ENCODE measurements around the gene OR1L4. TPM values are rescaled to one million over a fixed set of nuclear protein-coding genes. Genes with fewer than 3 reads are reported as not detected.

The OR1L4 gene
- total RNA-seq: not detected

DNA sequence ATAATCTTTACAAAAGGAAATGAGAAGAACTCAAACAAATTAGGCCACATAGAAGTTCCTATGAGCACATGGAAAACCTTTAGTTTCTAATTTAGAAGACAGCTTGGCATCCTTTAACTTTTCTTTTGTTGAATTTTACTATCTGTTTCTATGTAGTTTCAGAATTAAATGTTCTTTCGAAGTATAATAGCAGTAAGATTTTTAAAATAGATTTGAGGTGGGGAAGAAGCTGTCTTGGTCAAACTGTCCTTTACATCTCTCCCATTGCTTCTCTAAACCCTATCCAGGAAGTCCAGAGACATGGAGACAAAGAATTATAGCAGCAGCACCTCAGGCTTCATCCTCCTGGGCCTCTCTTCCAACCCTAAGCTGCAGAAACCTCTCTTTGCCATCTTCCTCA is at the start of gene OR1L4:
Gene OR1L4 (plus strand): TSS at position 301 of the 400 bp plus-strand sequence. CDS start 0 bp downstream, at position 301.
- ATAC-seq: no peak
- ChIA-PET CTCF (no interaction called here), POLR2A (no interaction called here)
- H3K27ac Mint-ChIP-seq: no peak within 1 kb of the TSS
- H3K4me3 Mint-ChIP-seq: no peak within 1 kb of the TSS
- H3K27me3 Mint-ChIP-seq (ENCODE audit: low read depth): no peaks in the 10 kb centered on the region
- H3K9me3 Mint-ChIP-seq (ENCODE audit: insufficient read depth): peaks cover 32% of the 10 kb centered on the region
- no peak for DNase-seq
- H3K4me1 Mint-ChIP-seq (ENCODE audit: low read depth): no peaks in the 10 kb centered on the region
- no peaks in the 10 kb centered on the region for H3K36me3 Mint-ChIP-seq (ENCODE audit: low read depth)

- peaks cover 13% of the 10 kb centered on the region for H3K9me3 Mint-ChIP-seq (ENCODE audit: insufficient read depth)
- no peak overlapping the region for H3K27ac Mint-ChIP-seq
- ChIA-PET POLR2A (no interaction called here), CTCF (no interaction called here)
- H3K36me3 Mint-ChIP-seq (ENCODE audit: low read depth): no peaks in the 10 kb centered on the region
- no peak for DNase-seq
- no peaks in the 10 kb centered on the region for H3K4me1 Mint-ChIP-seq (ENCODE audit: low read depth)
- no peak overlapping the region for H3K4me3 Mint-ChIP-seq
- no peaks in the 10 kb centered on the region for H3K27me3 Mint-ChIP-seq (ENCODE audit: low read depth)
- ATAC-seq: no peak
Observed at GRCh38 chr9:122684851-122685250, 38.9 kb upstream of the OR1L4 start.

DNA sequence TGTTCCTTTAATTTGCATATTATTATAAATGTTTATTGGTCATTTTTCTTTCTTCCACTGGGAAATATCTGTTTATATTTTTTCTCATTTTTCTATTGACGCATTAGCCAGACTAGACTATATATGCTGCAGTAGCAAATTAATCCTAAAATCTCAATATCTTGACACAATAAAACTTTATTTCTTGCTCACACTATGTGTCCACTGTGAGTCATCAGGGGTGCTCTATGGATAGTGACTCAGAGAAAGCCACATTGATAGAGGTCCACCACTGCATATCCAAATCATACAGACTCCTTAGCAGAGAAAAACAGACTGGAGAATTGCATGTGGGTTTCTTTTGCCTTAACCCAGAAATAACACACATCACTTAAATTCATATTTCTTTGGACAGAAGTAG is 28.1 kb upstream of the OR1L4 start:
- no peak for ATAC-seq
- H3K27ac Mint-ChIP-seq: no peak overlapping the region
- CTCF ChIA-PET: no interaction called here

DNA sequence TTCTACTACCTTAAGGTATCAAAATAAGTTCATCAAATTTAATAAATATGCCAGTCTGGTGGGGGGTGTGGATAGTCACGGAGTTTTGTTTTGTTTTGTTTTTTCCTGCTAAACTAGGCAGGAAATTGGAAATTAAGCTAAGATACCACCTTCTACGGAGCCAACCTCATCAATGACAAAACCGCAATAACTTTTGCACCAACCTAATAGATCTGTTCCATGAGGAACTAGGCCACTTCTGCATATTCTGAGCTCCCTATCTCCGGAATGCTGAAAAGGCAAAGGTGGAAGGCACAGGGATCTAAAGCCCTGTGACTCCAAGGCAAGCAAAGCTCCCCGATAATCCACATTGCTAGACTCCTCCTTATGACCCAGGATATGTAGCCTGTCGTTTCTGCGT is 5.8 kb upstream of the OR1L4 start:
- CTCF ChIA-PET: no interaction called here
- ATAC-seq (no peak), DNase-seq (no peak)
- Mint-ChIP-seq H3K36me3 (ENCODE audit: low read depth) (no peaks in the 10 kb centered on the region), H3K4me3 (no peak overlapping the region), H3K9me3 (ENCODE audit: insufficient read depth) (peaks cover 4% of the 10 kb centered on the region), H3K27me3 (ENCODE audit: low read depth) (no peaks in the 10 kb centered on the region), H3K27ac (no peak overlapping the region), H3K4me1 (ENCODE audit: low read depth) (no peaks in the 10 kb centered on the region)
- POLR2A ChIA-PET: no interaction called here

More for the DNA sequence above, 28.1 kb upstream of the OR1L4 start:
- Mint-ChIP-seq H3K4me1 (ENCODE audit: low read depth) (no peaks in the 10 kb centered on the region), H3K4me3 (no peak overlapping the region), H3K9me3 (ENCODE audit: insufficient read depth) (no peaks in the 10 kb centered on the region), H3K27me3 (ENCODE audit: low read depth) (peaks cover 9% of the 10 kb centered on the region), H3K36me3 (ENCODE audit: low read depth) (no peaks in the 10 kb centered on the region)
- DNase-seq: no peak
- POLR2A ChIA-PET: no interaction called here

DNA sequence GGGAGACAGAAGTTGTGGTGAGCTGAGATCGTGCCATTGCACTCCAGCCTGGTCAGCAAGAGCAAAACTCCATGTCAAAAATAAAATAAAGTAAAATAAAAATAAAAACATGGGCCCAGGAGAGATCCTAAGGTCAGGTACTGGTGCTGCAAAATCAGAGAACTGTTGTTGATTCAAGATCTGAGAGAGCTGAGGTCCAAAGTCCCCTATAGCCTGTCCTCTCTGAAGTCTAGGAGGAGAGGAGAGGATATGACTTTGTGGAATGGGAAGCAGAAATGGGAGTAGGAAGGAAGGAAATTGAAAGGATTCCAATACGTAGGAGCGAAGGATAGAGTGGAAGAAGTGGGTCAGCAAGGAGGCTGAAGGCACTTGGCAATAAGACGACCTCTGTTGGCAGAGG is 4.6 kb upstream of the OR1L4 start:
- CTCF ChIA-PET: no interaction called here
- H3K9me3 Mint-ChIP-seq (ENCODE audit: insufficient read depth): peaks cover 9% of the 10 kb centered on the region

DNA sequence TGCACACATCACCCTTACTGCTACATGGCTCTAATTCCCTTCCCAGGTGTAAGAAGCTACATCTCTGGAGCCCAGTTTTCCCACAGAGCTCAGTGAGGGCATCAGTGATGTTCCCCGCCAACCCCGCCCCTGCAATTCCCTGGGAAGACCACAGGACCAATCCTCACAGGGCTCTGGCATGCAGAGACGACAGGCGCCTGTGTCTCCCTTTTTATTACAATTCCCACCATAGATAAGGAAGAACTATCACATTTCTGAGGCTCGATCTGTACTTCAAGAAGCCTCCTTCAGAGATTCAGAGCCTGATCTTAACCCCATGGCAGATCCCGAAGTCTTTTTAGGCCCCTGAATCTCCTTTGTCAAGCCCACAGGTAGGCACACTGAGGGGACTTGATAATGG is 18.2 kb downstream of the OR1L4 start, which contains the start of gene OR1L6:
Gene OR1L6 (plus strand): TSS at position 301 of the 400 bp plus-strand sequence. CDS start 7,545 bp downstream, outside the sequence.
- CTCF ChIA-PET: no interaction called here
- Mint-ChIP-seq H3K9me3 (ENCODE audit: insufficient read depth) (peaks cover 3% of the 10 kb centered on the region), H3K27ac (no peak within 1 kb of the TSS), H3K4me1 (ENCODE audit: low read depth) (no peaks in the 10 kb centered on the region), H3K4me3 (no peak within 1 kb of the TSS), H3K36me3 (ENCODE audit: low read depth) (no peaks in the 10 kb centered on the region), H3K27me3 (ENCODE audit: low read depth) (peaks cover 3% of the 10 kb centered on the region)
- ATAC-seq (no peak), DNase-seq (no peak)
- POLR2A ChIA-PET: no interaction called here

More for the DNA sequence above, 4.6 kb upstream of the OR1L4 start:
- Mint-ChIP-seq H3K27ac (no peak overlapping the region), H3K4me1 (ENCODE audit: low read depth) (no peaks in the 10 kb centered on the region), H3K27me3 (ENCODE audit: low read depth) (no peaks in the 10 kb centered on the region), H3K36me3 (ENCODE audit: low read depth) (no peaks in the 10 kb centered on the region), H3K4me3 (no peak overlapping the region)
- no peak for DNase-seq
- POLR2A ChIA-PET: no interaction called here
- ATAC-seq: no peak

- no peak for DNase-seq
- no peak overlapping the region for H3K27ac Mint-ChIP-seq
- no peak for ATAC-seq
- ChIA-PET POLR2A (no interaction called here), CTCF (no interaction called here)
- H3K36me3 Mint-ChIP-seq (ENCODE audit: low read depth): no peaks in the 10 kb centered on the region
- no peaks in the 10 kb centered on the region for H3K4me1 Mint-ChIP-seq (ENCODE audit: low read depth)
- H3K4me3 Mint-ChIP-seq: no peak overlapping the region
- peaks cover 2% of the 10 kb centered on the region for H3K27me3 Mint-ChIP-seq (ENCODE audit: low read depth)
- H3K9me3 Mint-ChIP-seq (ENCODE audit: insufficient read depth): peaks cover 15% of the 10 kb centered on the region
Observed at GRCh38 chr9:122754825-122755224, 31.0 kb downstream of the OR1L4 start.

DNA sequence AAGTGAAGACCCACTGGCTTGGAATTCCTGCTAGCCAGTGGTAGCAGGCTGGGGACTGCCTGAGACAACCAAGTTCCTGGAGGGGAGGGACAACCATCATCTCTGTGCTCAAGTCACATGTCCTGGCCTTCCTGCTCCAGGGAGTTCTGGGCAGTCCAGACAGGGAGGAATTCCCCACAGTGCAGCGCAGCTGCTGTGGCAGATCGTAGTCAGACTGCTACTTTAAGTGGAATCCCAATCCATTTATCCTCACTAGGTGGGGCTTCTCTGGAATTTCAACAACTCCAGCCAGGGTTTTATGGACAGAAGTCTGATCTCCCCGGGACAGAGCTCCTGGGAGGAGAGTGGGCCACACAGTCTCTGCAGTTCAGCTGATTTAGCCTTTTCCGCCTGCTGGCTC is 44.0 kb downstream of the OR1L4 start:
- no peak for ATAC-seq
- CTCF ChIA-PET: no interaction called here
- no peak overlapping the region for H3K4me3 Mint-ChIP-seq

More for the DNA sequence above, 44.0 kb downstream of the OR1L4 start:
- DNase-seq: no peak
- Mint-ChIP-seq H3K27me3 (ENCODE audit: low read depth) (no peaks in the 10 kb centered on the region), H3K36me3 (ENCODE audit: low read depth) (no peaks in the 10 kb centered on the region), H3K9me3 (ENCODE audit: insufficient read depth) (peaks cover 16% of the 10 kb centered on the region), H3K27ac (no peak overlapping the region), H3K4me1 (ENCODE audit: low read depth) (no peaks in the 10 kb centered on the region)
- POLR2A ChIA-PET: no interaction called here

Other genes with a start within 250 kb of the OR1L4 start
- gene OR1J1, start 246.1 kb upstream of the OR1L4 start, total RNA-seq: not detected
- not detected for gene OR1J2, start 213.2 kb upstream of the OR1L4 start, total RNA-seq
- gene OR1J4, start 204.8 kb upstream of the OR1L4 start, total RNA-seq: not detected
- gene OR1N1, start 196.7 kb upstream of the OR1L4 start, total RNA-seq: not detected
- not detected for gene OR1N2, start 170.9 kb upstream of the OR1L4 start, total RNA-seq
- gene OR1L8, start 140.6 kb upstream of the OR1L4 start, total RNA-seq: not detected
- not detected for gene OR1Q1, start 109.3 kb upstream of the OR1L4 start, total RNA-seq
- gene OR1B1, start 66.4 kb upstream of the OR1L4 start, total RNA-seq: not detected
- not detected for gene OR1L1, start 62.3 kb upstream of the OR1L4 start, total RNA-seq
- gene OR1L3, start 48.9 kb upstream of the OR1L4 start, total RNA-seq: not detected
- not detected for gene OR1L6, start 18.3 kb downstream of the OR1L4 start, total RNA-seq
- not detected for gene OR5C1, start 64.9 kb downstream of the OR1L4 start, total RNA-seq
- gene OR1K1, start 76.1 kb downstream of the OR1L4 start, total RNA-seq: not detected
- gene PDCL, start 104.6 kb downstream of the OR1L4 start, total RNA-seq: 10 to 100 TPM; 25.9 to 27.3 TPM
- gene RC3H2, start 181.4 kb downstream of the OR1L4 start, total RNA-seq: 10 to 100 TPM; 40.3 to 43.6 TPM
- gene ZBTB6, start 189.3 kb downstream of the OR1L4 start, total RNA-seq: 1 to 10 TPM; 9.1 to 9.3 TPM
- 1 to 10 TPM; 6.6 to 7.1 TPM for gene ZBTB26, start 207.5 kb downstream of the OR1L4 start, total RNA-seq
- gene RABGAP1, start 217.0 kb downstream of the OR1L4 start, total RNA-seq: 10 to 100 TPM; 27.8 to 28.0 TPM